Type B pancreatic cell (in vitro differentiated cells): ENCODE data around the gene XDH. TPM values are rescaled to one million over a fixed set of nuclear protein-coding genes. Genes with fewer than 3 reads are reported as not detected.

Experiments
- DNase-seq: peaks from one replicate; pipeline ENCODE4 v3.0.0; 2021; ENCODE audit warnings: mixed read lengths; ENCODE audit not compliant: unreplicated experiment; ENCODE audit errors: extremely low spot score
- H3K27ac Mint-ChIP-seq: 2 replicates; pipeline ENCODE4 v1.8.0; 2021; ENCODE audit warnings: mild to moderate bottlenecking, mixed read lengths
- H3K27me3 Mint-ChIP-seq: 2 replicates; pipeline ENCODE4 v1.8.0; 2021; ENCODE audit warnings: mixed read lengths
- H3K36me3 Mint-ChIP-seq: 2 replicates; pipeline ENCODE4 v1.8.0; 2021; ENCODE audit warnings: mixed read lengths
- H3K4me1 Mint-ChIP-seq: one replicate; pipeline ENCODE4 v1.8.0; 2021; ENCODE audit warnings: mixed read lengths; ENCODE audit not compliant: unreplicated experiment
- H3K4me3 Mint-ChIP-seq: 2 replicates; pipeline ENCODE4 v1.8.0; 2021; ENCODE audit warnings: mild to moderate bottlenecking, mixed read lengths
- H3K9me3 Mint-ChIP-seq: 2 replicates; pipeline ENCODE4 v1.8.0; 2021; ENCODE audit warnings: mixed read lengths
- CTCF ChIP-seq: fragments of 200-600 bp; sonication (generic); conservative IDR thresholded peaks from 2 replicates; pipeline ENCODE4 v1.5.0; 2021; ENCODE audit warnings: antibody characterized with exemption, mild to moderate bottlenecking
- total RNA-seq: library from RNA; stranded (reverse); gene quantifications from 2 replicates; pipeline ENCODE4 v1.2.1, GENCODE V29; 2021; ENCODE audit warnings: low replicate concordance

Gene XDH
- total RNA-seq, 1 donor from 2014 or later = 2.5 TPM

GRCh38 chr2:31404302-31404701 is 10.2 kb downstream of the XDH start:
- H3K27ac Mint-ChIP-seq = no peak overlapping the region
- H3K9me3 Mint-ChIP-seq = no peaks in the 10 kb centered on the region
- H3K4me1 Mint-ChIP-seq = no peaks in the 10 kb centered on the region
- no peak for TF ChIP-seq CTCF
- H3K27me3 Mint-ChIP-seq = no peaks in the 10 kb centered on the region
- H3K36me3 Mint-ChIP-seq = no peaks in the 10 kb centered on the region
- DNase-seq = no peak
- H3K4me3 Mint-ChIP-seq = no peak overlapping the region

GRCh38 chr2:31402388-31402787 is 12.2 kb downstream of the XDH start:
- no peak for TF ChIP-seq CTCF
- H3K27me3 Mint-ChIP-seq = no peaks in the 10 kb centered on the region
- no peak overlapping the region for H3K27ac Mint-ChIP-seq
- H3K4me1 Mint-ChIP-seq = no peaks in the 10 kb centered on the region
- no peak for DNase-seq
- H3K4me3 Mint-ChIP-seq = no peak overlapping the region
- no peaks in the 10 kb centered on the region for H3K9me3 Mint-ChIP-seq
- no peaks in the 10 kb centered on the region for H3K36me3 Mint-ChIP-seq

DNA sequence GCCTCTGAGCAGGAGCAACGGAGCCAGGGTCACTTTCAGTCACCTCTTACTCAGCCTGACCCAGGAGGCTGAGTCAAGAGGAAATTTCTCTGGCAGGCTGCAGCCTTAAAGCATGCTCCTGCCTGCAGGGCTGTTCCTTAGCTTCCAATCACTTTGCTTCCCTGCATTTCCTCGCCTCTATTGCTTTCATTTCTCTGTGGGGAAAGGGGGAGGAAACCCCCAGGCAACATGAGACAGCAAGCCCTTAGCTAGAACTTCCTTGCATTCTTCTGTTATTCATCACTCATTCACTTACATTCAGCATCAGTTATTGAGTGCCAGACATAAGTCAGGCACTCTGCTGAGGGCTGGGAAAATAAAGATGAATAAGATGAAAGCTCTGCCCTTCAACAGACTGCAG is 13.0 kb downstream of the XDH start:
- H3K27ac Mint-ChIP-seq = no peak overlapping the region
- no peak overlapping the region for H3K4me3 Mint-ChIP-seq
- no peaks in the 10 kb centered on the region for H3K27me3 Mint-ChIP-seq
- H3K9me3 Mint-ChIP-seq = no peaks in the 10 kb centered on the region
- no peak for DNase-seq
- H3K4me1 Mint-ChIP-seq = no peaks in the 10 kb centered on the region
- no peaks in the 10 kb centered on the region for H3K36me3 Mint-ChIP-seq
- TF ChIP-seq CTCF = no peak

DNA sequence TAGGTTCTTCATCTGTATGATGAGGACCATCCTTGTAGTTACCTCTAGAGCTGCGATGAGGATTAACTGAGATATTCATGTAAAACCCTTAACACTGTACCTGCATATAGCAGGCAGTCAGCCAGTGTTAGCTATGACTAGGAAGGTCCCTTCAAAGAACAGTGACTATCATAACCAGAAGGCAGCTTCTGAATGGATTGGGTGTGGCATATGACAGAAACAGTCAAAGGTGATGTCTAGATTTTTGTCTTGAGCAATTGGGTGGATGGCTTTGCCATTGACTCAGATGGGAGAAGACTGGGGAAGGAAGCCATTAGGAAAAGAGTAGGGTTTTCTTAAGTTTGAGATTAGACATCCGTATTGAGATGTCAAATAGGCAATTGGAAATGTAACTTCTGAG is 15.7 kb downstream of the XDH start:
- H3K27me3 Mint-ChIP-seq = no peaks in the 10 kb centered on the region
- no peak overlapping the region for H3K27ac Mint-ChIP-seq
- no peaks in the 10 kb centered on the region for H3K36me3 Mint-ChIP-seq
- no peak for TF ChIP-seq CTCF
- H3K4me3 Mint-ChIP-seq = no peak overlapping the region
- no peaks in the 10 kb centered on the region for H3K4me1 Mint-ChIP-seq
- no peaks in the 10 kb centered on the region for H3K9me3 Mint-ChIP-seq
- DNase-seq = no peak

- Mint-ChIP-seq H3K36me3 (no peaks in the 10 kb centered on the region), H3K4me1 (no peaks in the 10 kb centered on the region), H3K9me3 (no peaks in the 10 kb centered on the region), H3K27me3 (no peaks in the 10 kb centered on the region), H3K27ac (no peak overlapping the region), H3K4me3 (no peak overlapping the region)
- DNase-seq = no peak
- TF ChIP-seq CTCF = no peak
These were observed 17.4 kb downstream of the XDH start for GRCh38 chr2:31397094-31397493.

DNA sequence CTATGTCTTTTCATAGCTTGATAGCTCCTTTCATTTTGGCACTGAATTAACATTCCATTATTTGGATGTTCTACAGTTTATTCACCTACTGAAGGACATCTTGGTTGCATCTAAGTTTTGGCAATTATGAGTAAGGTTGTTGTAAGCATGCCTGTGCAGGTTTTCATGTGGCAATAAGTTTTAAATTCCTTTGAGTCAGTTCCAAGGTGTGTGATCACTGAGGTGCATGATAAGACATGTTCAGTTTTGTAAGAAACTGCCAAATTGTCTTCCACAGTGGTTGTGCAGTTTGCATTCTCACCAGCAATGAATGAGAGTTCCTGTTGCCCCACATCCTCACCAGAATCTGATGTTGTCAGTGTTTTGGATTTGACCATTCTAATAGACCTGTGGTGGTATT is 24.2 kb downstream of the XDH start:
- Mint-ChIP-seq H3K4me3 (no peak overlapping the region), H3K27me3 (peaks cover 3% of the 10 kb centered on the region), H3K9me3 (no peaks in the 10 kb centered on the region), H3K36me3 (no peaks in the 10 kb centered on the region), H3K27ac (peak overlapping the region; percentile 40), H3K4me1 (no peaks in the 10 kb centered on the region)
- no peak for TF ChIP-seq CTCF
- DNase-seq = no peak
